Measurements from ENCODE around the gene CAPS2.

GRCh38 chr12:75302781-75303180, 27.3 kb downstream of the CAPS2 start:
- TF ChIP-seq CTCF (IDR thresholded peaks at IDR 0.05) (no peak), POLR2A (IDR thresholded peaks at IDR 0.05) (no peak)

All from suprapubic skin (tissue), 3 donors.